Endothelial cell (in vitro differentiated cells): ENCODE data around the gene SLC6A12. TPM values are rescaled to one million over a fixed set of nuclear protein-coding genes. Genes with fewer than 3 reads are reported as not detected.

Source experiments
- DNase-seq: peaks from one replicate; pipeline ENCODE4 v3.0.0; 2021; ENCODE audit warnings: low spot score
- H3K27ac Mint-ChIP-seq: one replicate; pipeline ENCODE4 v1.8.0; 2021; ENCODE audit warnings: mixed read lengths, inconsistent platforms; ENCODE audit not compliant: unreplicated experiment
- H3K27me3 Mint-ChIP-seq: one replicate; pipeline ENCODE4 v1.8.0; 2021; ENCODE audit warnings: mild to moderate bottlenecking, moderate library complexity, mixed read lengths, inconsistent platforms; ENCODE audit not compliant: unreplicated experiment
- H3K36me3 Mint-ChIP-seq: one replicate; pipeline ENCODE4 v1.8.0; 2021; ENCODE audit warnings: mild to moderate bottlenecking, low read depth, mixed read lengths, inconsistent platforms; ENCODE audit not compliant: unreplicated experiment
- H3K4me1 Mint-ChIP-seq: one replicate; pipeline ENCODE4 v1.8.0; 2021; ENCODE audit warnings: mild to moderate bottlenecking, mixed read lengths, inconsistent platforms; ENCODE audit not compliant: unreplicated experiment
- H3K4me3 Mint-ChIP-seq: one replicate; pipeline ENCODE4 v1.8.0; 2021; ENCODE audit warnings: mild to moderate bottlenecking, mixed read lengths, inconsistent platforms; ENCODE audit not compliant: unreplicated experiment
- H3K9me3 Mint-ChIP-seq: one replicate; pipeline ENCODE4 v1.8.0; 2021; ENCODE audit warnings: mixed read lengths, inconsistent platforms; ENCODE audit not compliant: unreplicated experiment
- CTCF ChIP-seq: fragments of 200-600 bp; sonication (generic); IDR thresholded peaks from one replicate; pipeline ENCODE4 v1.5.0; 2021; ENCODE audit warnings: antibody characterized with exemption; ENCODE audit not compliant: unreplicated experiment
- total RNA-seq: library from RNA; stranded (reverse); fragmentation: NEBNext Ultra II Directional; extraction: Animal tissue kit (Norgen Biotek cat#: 25700); gene quantifications from one replicate; pipeline ENCODE4 v1.2.1, GENCODE V29; 2021; ENCODE audit not compliant: unreplicated experiment

The SLC6A12 gene
- total RNA-seq, 1 donor from 2014 or later = 0.26 TPM

GRCh38 chr12:252636-253035 is 38.7 kb upstream of the SLC6A12 start:
- no peak overlapping the region for H3K4me3 Mint-ChIP-seq
- H3K27ac Mint-ChIP-seq = peak overlapping the region; percentile 28
- H3K9me3 Mint-ChIP-seq = no peaks in the 10 kb centered on the region

GRCh38 chr12:247271-247670 is 33.3 kb upstream of the SLC6A12 start:
- no peak overlapping the region for H3K4me3 Mint-ChIP-seq
- no peak for TF ChIP-seq CTCF
- H3K27me3 Mint-ChIP-seq = no peaks in the 10 kb centered on the region
- H3K9me3 Mint-ChIP-seq = no peaks in the 10 kb centered on the region
- no peaks in the 10 kb centered on the region for H3K36me3 Mint-ChIP-seq
- no peak for DNase-seq
- peaks cover 3% of the 10 kb centered on the region for H3K4me1 Mint-ChIP-seq
- H3K27ac Mint-ChIP-seq = no peak overlapping the region

More at GRCh38 chr12:252636-253035, 38.7 kb upstream of the SLC6A12 start:
- no peaks in the 10 kb centered on the region for H3K36me3 Mint-ChIP-seq
- peaks cover 27% of the 10 kb centered on the region for H3K4me1 Mint-ChIP-seq
- H3K27me3 Mint-ChIP-seq = peaks cover 2% of the 10 kb centered on the region
- no peak for TF ChIP-seq CTCF
- DNase-seq = no peak

- no peaks in the 10 kb centered on the region for H3K9me3 Mint-ChIP-seq
- DNase-seq = no peak
- H3K36me3 Mint-ChIP-seq = peaks cover 3% of the 10 kb centered on the region
- no peak for TF ChIP-seq CTCF
- H3K4me1 Mint-ChIP-seq = no peaks in the 10 kb centered on the region
- no peak overlapping the region for H3K4me3 Mint-ChIP-seq
- no peak overlapping the region for H3K27ac Mint-ChIP-seq
- H3K27me3 Mint-ChIP-seq = no peaks in the 10 kb centered on the region
Observed at GRCh38 chr12:243381-243780, 29.4 kb upstream of the SLC6A12 start.

- Mint-ChIP-seq H3K4me1 (no peaks in the 10 kb centered on the region), H3K4me3 (no peak overlapping the region), H3K27me3 (no peaks in the 10 kb centered on the region), H3K9me3 (peaks cover 5% of the 10 kb centered on the region), H3K27ac (no peak overlapping the region), H3K36me3 (peaks cover 8% of the 10 kb centered on the region)
- no peak for TF ChIP-seq CTCF
- no peak for DNase-seq
Observed at GRCh38 chr12:242496-242895, 28.5 kb upstream of the SLC6A12 start.

- Mint-ChIP-seq H3K27ac (no peak overlapping the region), H3K9me3 (peaks cover 7% of the 10 kb centered on the region), H3K4me3 (no peak overlapping the region), H3K36me3 (peaks cover 13% of the 10 kb centered on the region), H3K27me3 (peaks cover 2% of the 10 kb centered on the region), H3K4me1 (no peaks in the 10 kb centered on the region)
- DNase-seq = no peak
- no peak for TF ChIP-seq CTCF
Observed at GRCh38 chr12:241266-241665, 27.3 kb upstream of the SLC6A12 start.
